H1 (cell line): Measurements from ENCODE around the gene SHC3. TPM values are rescaled to one million over a fixed set of nuclear protein-coding genes. Genes with fewer than 3 reads are reported as not detected.

ENCODE experiments used
- BACH1 ChIP-seq: IDR thresholded peaks from 2 replicates; pipeline ENCODE4 v1.6.1; 2012; ENCODE audit warnings: low read length, improper control_type of control experiment
- CBX5 ChIP-seq: fragments of 300-800, 300-1000 bp; sonication (generic); IDR thresholded peaks from 2 replicates; pipeline ENCODE4 v1.7.1; 2016; ENCODE audit warnings: antibody characterized with exemption, low read length, low read depth
- CEBPB ChIP-seq: IDR thresholded peaks from 2 replicates; pipeline ENCODE4 v1.6.1; 2012; ENCODE audit warnings: low read depth, low read length
- EP300 ChIP-seq, 2 experiments: IDR thresholded peaks; 1 replicate in 1 of 2; 2 replicates in 1 of 2; pipeline ENCODE4 v1.6.1; 2011 to 2012; ENCODE audit warnings: low read depth in 2 of 2, low read length in 2 of 2, mild to moderate bottlenecking in 2 of 2, borderline replicate concordance in 1 of 2, inconsistent platforms in 1 of 2, moderate library complexity in 1 of 2
- HDAC6 ChIP-seq: IDR thresholded peaks from one replicate; pipeline ENCODE4 v1.7.1; 2012; ENCODE audit warnings: low read depth, mild to moderate bottlenecking, inconsistent platforms, low read length, moderate library complexity
- MAFK ChIP-seq: IDR thresholded peaks from 2 replicates; pipeline ENCODE4 v1.6.1; 2012; ENCODE audit warnings: low read depth, mild to moderate bottlenecking, improper control_type of control experiment, low read length
- MAX ChIP-seq: IDR thresholded peaks from 2 replicates; pipeline ENCODE4 v1.6.1; 2012; ENCODE audit warnings: inconsistent platforms
- POLR2A ChIP-seq, 2 experiments: IDR thresholded peaks; 1 replicate in 1 of 2; 2 replicates in 1 of 2; pipeline ENCODE4 v1.6.1; 2011; ENCODE audit warnings: low read depth in 2 of 2, low read length in 2 of 2, mild to moderate bottlenecking in 2 of 2; ENCODE audit errors: control extremely low read depth in 1 of 2
- RFX5 ChIP-seq: IDR thresholded peaks from 2 replicates; pipeline ENCODE4 v1.6.1; 2011; ENCODE audit warnings: low read depth, low read length, improper control_type of control experiment, borderline replicate concordance
- RNF2 ChIP-seq: fragments of 200-900, 300-1000 bp; sonication (generic); IDR thresholded peaks from 2 replicates; pipeline ENCODE4 v1.7.1; 2016; ENCODE audit warnings: borderline replicate concordance, low read depth, mild to moderate bottlenecking, antibody characterized with exemption, low read length; ENCODE audit not compliant: poor library complexity, severe bottlenecking; ENCODE audit errors: missing control alignments
- polyA plus RNA-seq, 7 experiments: library from polyadenylated mRNA; depleted of rRNA in 3 of 7; stranded (reverse) in 5 of 7; unstranded in 2 of 7; fragments of >200 nt in 5 of 7; fragments of 200-250 nt in 2 of 7; gene quantifications; 1 replicate in 5 of 7; 2 replicates in 1 of 7; 4 replicates in 1 of 7; pipeline versions ENCODE4 v1.2.1 to v1.2.3, GENCODE V29; 2011 to 2013; ENCODE audit warnings: missing spikeins in 2 of 7, mixed read lengths in 2 of 7
- total RNA-seq: library from RNA; stranded (reverse); fragmentation: NEBNext Ultra II Directional; extraction: Animal tissue kit (Norgen Biotek cat#: 25700); gene quantifications from 2 replicates; pipeline ENCODE4 v1.2.1, GENCODE V29; 2021
- TF ChIP-seq, protein P1 (sequence below): IDR thresholded peaks from 2 replicates; pipeline ENCODE4 v1.6.1; 2011; ENCODE audit warnings: low read depth, mild to moderate bottlenecking, low read length; ENCODE audit not compliant: insufficient read depth
- TF ChIP-seq, protein P2 (sequence below), 3 experiments: IDR thresholded peaks; 1 replicate in 2 of 3; 2 replicates in 1 of 3; pipeline versions ENCODE4 v1.5.1 to v1.6.1; 2011; ENCODE audit warnings: low read length in 3 of 3, mild to moderate bottlenecking in 3 of 3, inconsistent platforms in 2 of 3, low read depth in 1 of 3, moderate library complexity in 1 of 3; ENCODE audit not compliant: insufficient read depth in 1 of 3; ENCODE audit errors: control extremely low read depth in 1 of 3

The SHC3 gene
- total and polyA plus RNA-seq, 2 of the 8 experiments (the other 6 are each of a cell fraction or from before 2014, with no cell fraction given): 1.4 to 7.1 TPM

- TF ChIP-seq EP300 (IDR thresholded peaks at IDR 0.05; ENCODE audit: borderline replicate concordance in 1 of 2, low read depth in 2 of 2, low read length in 2 of 2) (no peak), MAX (peak; percentile 22; the same call in 1 of the 2 replicates), MAFK (no peak), BACH1 (no peak), RNF2 (no peak), CBX5 (no peak), RFX5 (no peak), CEBPB (no peak), POLR2A (IDR thresholded peaks at IDR 0.05; ENCODE audit: control extremely low read depth in 1 of 2, low read depth in 2 of 2, low read length in 2 of 2) (no peak), HDAC6 (no peak)
- TF ChIP-seq, protein P1, sequence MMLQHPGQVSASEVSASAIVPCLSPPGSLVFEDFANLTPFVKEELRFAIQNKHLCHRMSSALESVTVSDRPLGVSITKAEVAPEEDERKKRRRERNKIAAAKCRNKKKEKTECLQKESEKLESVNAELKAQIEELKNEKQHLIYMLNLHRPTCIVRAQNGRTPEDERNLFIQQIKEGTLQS: no peak
- TF ChIP-seq, protein P2, sequence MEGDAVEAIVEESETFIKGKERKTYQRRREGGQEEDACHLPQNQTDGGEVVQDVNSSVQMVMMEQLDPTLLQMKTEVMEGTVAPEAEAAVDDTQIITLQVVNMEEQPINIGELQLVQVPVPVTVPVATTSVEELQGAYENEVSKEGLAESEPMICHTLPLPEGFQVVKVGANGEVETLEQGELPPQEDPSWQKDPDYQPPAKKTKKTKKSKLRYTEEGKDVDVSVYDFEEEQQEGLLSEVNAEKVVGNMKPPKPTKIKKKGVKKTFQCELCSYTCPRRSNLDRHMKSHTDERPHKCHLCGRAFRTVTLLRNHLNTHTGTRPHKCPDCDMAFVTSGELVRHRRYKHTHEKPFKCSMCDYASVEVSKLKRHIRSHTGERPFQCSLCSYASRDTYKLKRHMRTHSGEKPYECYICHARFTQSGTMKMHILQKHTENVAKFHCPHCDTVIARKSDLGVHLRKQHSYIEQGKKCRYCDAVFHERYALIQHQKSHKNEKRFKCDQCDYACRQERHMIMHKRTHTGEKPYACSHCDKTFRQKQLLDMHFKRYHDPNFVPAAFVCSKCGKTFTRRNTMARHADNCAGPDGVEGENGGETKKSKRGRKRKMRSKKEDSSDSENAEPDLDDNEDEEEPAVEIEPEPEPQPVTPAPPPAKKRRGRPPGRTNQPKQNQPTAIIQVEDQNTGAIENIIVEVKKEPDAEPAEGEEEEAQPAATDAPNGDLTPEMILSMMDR (IDR thresholded peaks at IDR 0.05; ENCODE audit: control extremely low read depth in 1 of 3, insufficient read depth in 1 of 3, low read depth in 1 of 3, low read length in 3 of 3): peak; percentile 36 to 39 (median 37); a peak in 3 of 4 replicates
These were observed 187.9 kb downstream of the SHC3 start (continued) for GRCh38 chr9:88990729-88991065.
